Stimulated activated CD4-positive, alpha-beta T cell treated with anti-CD3 and anti-CD28 coated beads, Interleukin-2, amount 100 ng/mL, for 4 hours (primary cell): ENCODE data around the gene DHX29.
"Not testable (repeated sequence)": the region's sequence is repeated elsewhere in the genome, so short reads cannot be mapped to it uniquely, and the experiment has no call there.

ENCODE experiments used
- DNase-seq: peaks from one replicate; pipeline ENCODE4 v3.0.0-alpha.2; 2020; ENCODE audit warnings: low read depth

DHX29 gene

DNA sequence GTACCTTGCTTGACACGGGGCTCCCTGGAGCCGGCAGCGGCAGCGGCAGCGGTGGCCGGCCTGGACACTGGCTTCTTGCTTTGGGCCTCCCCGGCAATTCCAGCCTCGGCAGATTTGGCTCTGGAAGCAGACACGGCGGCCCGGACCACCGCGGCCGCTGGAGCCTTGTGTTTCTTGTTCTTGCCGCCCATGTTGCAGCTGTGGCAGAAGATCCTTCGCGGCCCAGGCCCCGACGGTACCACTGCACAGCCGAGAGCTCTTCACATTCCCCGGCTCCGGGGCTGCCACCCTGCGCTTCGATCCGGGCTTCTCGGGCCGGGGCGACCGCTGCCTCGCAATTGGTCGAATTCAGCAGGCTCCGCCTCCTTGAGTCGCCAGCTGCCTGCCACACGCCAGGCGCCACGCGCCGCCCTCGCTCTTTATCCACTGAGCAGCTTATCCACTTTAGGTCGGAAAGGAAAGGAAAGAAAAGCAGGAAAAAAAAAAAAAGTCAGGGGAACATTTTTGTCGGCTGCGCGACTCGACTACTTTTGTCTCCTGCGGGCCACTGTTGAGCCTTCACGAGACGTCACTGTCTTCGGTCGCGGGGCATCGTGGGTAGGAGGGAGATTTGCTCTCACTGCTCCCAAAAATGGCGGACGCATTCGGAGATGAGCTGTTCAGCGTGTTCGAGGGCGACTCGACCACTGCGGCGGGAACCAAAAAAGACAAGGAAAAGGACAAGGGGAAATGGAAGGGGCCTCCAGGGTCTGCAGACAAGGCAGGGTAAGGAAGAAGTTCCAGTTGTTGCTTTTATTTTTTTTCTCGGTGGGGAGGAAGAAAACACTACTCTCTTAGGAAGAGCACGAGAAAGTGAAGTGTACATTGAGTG lies at the start of gene DHX29, which contains the start of gene MTREX:
DHX29 (minus strand) TSS at position 312 of the 871 bp plus-strand sequence; CDS start at position 191, 121 bp downstream.
MTREX (plus strand) TSS at position 607 of the 871 bp plus-strand sequence; CDS start at position 632, 25 bp downstream.
- peak; percentile 78 for DNase-seq

DNA sequence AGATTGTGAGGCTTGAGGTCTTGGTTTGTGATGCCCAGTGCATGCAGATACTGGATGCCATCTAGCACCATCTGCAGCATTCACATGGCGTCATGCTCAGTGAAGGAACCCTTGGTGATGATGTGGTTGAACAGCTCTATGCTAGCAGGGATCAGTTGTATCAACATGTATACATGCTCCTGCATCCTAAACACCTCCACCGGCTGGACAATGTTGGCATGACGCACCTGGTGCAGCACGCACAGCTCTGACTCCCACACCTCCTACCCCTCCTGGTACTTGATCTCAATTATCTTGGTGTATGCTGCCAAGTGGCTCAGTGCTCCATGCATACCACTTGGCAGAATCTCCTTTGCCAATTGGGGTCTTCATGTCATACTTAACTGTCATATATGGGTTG lies 49.4 kb upstream of the DHX29 start:
- no peak for DNase-seq

GRCh38 chr5:55350754-55351153 lies 43.3 kb upstream of the DHX29 start:
- DNase-seq = no peak

- DNase-seq = no peak
These were observed 40.3 kb upstream of the DHX29 start for GRCh38 chr5:55347786-55348185.

DNA sequence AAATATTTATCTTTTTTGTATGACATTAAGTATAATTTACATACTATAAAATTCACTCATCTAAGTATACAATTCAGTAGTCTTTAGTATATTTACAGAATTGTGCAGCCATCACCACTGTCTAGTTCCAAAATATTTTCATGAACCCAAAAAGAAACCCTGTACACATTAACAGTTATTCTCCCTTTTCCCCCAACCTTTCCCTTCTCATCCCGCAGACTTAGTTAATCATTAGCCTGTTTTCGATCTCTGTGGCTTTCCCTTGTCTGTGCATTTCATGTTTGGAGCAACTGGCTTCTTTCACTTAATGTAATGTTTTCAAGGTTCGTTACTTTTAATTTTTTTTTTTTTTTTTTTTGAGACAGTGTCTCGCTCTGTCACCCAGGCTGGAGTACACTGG lies 37.8 kb upstream of the DHX29 start:
- DNase-seq = no peak

- DNase-seq = peak; percentile 28
These were observed 37.0 kb upstream of the DHX29 start for GRCh38 chr5:55344392-55344992.

- no peak for DNase-seq
These were observed 36.1 kb upstream of the DHX29 start for GRCh38 chr5:55343609-55344008.

DNA sequence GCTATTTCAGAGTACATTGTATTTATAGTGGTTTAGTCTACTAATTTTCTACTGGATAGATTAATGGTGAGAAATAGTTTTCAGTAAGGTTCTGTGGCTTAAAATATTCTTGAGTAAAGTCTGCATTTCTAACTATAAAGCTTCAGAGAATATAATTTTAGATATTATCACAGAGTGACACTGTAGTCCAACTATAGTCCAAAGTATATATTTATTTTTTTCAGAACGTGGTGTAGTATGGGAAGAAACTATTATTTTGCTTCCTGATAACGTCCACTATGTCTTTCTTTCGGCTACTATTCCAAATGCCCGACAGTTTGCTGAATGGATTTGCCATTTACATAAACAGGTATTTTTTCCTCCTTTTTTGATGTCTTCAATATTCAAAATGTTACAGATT lies 35.6 kb upstream of the DHX29 start:
- no peak for DNase-seq

GRCh38 chr5:55338810-55339243 lies 31.3 kb upstream of the DHX29 start:
- DNase-seq = peak; percentile 16

DNA sequence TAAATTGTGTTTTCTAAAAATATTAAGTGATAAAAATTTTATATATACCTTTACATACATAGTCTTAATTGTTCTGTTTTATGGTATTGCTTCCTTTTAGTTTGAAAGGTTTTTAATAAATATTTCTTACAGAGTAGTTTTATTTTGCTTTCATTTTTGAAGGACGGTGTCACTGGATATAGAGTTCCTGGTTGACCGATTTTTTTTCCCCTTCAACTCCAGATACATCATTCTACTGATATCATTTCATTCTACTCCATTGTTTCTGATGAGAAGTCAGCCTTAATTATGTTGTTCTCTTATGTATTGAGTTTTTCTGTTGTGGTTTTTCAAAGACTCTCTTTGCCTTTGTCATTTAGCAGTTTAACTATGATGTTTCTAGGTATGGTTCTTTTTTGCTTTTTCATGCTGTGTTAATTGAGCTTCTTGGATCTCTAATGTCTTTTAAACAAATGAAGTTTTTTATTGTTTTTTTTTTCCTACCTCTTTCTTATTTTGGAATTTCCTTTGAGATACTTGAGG lies 30.7 kb upstream of the DHX29 start:
- no peak for DNase-seq

- DNase-seq = no peak
These were observed 26.3 kb upstream of the DHX29 start for GRCh38 chr5:55333811-55334210.

DNA sequence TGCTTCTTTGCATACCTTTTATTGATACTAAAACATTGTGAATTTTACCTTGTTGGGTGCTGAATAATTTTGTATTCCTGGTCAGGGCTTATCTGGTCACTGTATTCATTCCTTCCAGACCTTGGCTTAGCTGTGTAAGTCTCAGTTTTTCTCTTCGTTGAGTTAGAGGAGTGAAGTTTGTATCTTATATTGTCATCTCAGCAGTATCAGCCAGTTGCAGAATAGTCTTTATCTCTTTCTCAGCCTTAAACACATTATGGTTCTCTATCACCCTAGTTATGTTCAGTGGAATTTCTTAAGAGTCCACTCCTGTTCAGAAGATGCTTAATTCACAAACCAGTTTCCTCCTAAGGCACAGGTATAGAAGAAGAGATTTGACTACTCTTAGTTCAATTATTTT lies 25.5 kb upstream of the DHX29 start:
- DNase-seq = no peak

DNA sequence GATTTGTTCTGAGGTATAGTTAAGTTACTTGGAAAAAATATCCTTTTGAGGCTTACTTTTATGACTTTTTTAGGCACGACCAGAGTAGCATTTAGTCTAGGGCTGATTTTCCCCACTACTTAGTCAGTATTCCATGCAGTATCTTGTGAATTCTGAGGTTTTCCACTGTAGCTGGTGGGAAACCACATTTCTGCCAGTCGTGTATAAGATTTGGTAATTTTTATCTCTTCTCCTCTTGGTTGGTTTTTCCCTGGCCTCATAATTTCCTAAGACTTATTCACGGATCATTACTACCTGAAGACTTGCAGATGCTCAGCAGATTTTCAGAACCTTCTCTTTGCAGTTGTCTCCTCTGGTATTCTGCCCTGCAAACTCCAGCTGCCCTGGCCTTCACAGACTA lies 23.8 kb upstream of the DHX29 start:
- no peak for DNase-seq

DNA sequence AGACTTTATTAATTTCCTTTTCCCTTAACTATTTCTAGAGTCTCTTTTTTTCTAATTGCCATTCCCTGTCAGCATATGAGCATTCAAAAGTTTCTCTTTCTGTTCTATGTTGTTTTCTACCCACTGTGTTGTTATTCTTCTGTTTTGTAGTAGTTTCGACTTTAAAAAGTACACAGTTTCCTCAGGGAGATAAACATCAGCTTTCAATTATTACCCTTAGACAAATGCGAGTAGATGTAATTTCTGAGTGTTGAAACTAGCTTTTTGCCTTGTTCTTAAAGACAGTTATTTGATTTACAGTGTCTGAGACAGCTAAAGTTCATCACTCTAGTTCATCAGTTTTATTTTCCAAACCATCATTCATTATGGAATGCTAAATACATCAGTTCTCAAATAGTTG lies 19.8 kb upstream of the DHX29 start:
- DNase-seq = no peak

DNA sequence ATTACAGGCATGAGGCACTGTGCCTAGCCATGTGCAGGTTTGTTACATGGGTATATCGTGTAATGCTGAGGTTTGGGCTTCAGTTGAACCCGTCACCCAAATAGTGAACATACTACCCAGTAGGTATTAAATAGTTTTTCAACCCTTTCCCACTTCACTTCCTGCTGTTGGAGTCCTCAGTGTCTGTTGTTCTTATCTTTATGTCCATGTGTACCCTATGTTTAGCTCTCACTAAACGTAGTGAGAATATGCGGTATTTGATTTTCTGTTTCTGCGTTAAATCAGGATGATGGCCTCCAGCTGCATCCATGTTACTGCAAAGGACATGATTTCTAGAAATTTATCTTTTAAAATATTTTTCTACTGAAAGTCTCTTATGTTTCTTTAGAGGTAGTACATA lies 18.1 kb upstream of the DHX29 start:
- DNase-seq = no peak

GRCh38 chr5:55324815-55325418 lies 17.4 kb upstream of the DHX29 start:
- no peak for DNase-seq

GRCh38 chr5:55324006-55324405 lies 16.5 kb upstream of the DHX29 start:
- no peak for DNase-seq

- no peak for DNase-seq
These were observed 13.1 kb upstream of the DHX29 start for GRCh38 chr5:55320571-55320970.

DNA sequence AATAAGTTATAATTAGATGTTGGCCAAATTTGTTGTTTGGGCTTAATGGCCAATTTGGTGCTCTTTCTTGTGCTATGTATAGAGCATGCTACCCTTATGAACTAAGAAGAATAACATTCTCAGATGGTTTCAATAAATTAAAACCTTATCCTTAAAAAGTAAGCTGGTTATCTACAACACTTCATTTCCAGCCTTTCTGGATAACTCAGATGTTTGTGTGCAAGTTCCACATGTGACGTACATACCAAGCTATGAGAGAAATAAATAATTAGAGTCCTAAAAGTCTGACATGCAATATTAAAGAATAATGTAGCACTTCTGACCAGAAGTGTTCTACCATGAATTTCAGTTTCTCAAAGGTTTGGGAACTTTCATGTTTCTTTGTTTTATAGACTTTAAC lies 12.0 kb upstream of the DHX29 start:
- no peak for DNase-seq

- DNase-seq = not testable (repeated sequence)
These were observed 10.7 kb upstream of the DHX29 start for GRCh38 chr5:55318237-55318636.

GRCh38 chr5:55316837-55317236 lies 9.3 kb upstream of the DHX29 start:
- DNase-seq = no peak

GRCh38 chr5:55316289-55316688 lies 8.8 kb upstream of the DHX29 start:
- DNase-seq = no peak
